AG09309 (cell line): ENCODE results near the gene PRC1.

Experiments
- DNase-seq: peaks from one replicate; pipeline ENCODE4 v3.0.0-alpha.2; 2010; ENCODE audit warnings: low read depth
- H3K4me3 ChIP-seq: 2 replicates; pipeline ENCODE4 v1.5.1; 2011; ENCODE audit warnings: mild to moderate bottlenecking, low read depth, low read length, moderate library complexity; ENCODE audit not compliant: control insufficient read depth
- CTCF ChIP-seq: IDR thresholded peaks from 2 replicates; pipeline ENCODE4 v1.5.1; 2011; ENCODE audit warnings: mild to moderate bottlenecking, low read depth, low read length, inconsistent platforms; ENCODE audit not compliant: insufficient read depth, control insufficient read depth; ENCODE audit errors: missing control alignments

PRC1 gene

DNA sequence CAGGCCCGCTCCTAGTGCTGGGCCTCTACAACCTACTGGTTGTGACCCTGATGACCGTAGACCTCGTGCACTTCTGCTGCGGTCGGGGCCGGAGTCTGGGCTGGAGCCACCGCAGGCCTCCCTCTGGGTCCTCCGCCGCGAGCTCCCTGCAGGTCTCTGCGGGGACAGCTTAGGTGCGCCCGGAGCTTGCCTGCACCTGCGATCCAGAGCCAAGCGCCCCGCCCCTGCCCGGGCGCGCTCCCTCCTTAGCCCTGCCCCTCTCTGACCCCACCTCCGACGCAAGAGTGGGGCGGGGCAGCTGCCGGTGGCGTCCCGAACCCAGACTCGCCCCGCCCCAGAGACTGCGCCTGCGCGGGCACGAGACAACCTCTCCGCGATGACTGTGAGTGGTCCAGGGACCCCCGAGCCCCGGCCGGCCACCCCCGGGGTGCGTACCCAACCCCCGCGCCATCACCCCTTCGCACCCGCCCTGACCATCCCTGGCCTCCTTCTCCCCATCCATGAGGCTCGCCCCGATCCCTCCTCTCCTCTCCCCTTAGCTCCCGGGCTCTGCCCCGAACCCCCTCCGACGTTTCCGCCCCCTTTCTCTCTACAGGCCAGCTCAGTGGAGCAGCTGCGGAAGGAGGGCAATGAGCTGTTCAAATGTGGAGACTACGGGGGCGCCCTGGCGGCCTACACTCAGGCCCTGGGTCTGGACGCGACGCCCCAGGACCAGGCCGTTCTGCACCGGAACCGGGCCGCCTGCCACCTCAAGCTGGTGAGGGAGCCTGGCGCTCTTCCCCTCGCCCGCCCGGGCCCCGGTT, 59.2 kb downstream of the PRC1 start, which contains the start of gene UNC45A:
Gene UNC45A, plus strand, starts transcription at position 337 of the 803 bp plus-strand sequence. Its CDS starts 40 bp downstream, at position 377.
- DNase-seq, result no peak
- H3K4me3 ChIP-seq, result peak within 1 kb of the TSS; percentile 93
- peak; percentile 6 for TF ChIP-seq CTCF

- no peak for DNase-seq
- peak; percentile 92 for TF ChIP-seq CTCF
- H3K4me3 ChIP-seq, result peak overlapping the region; percentile 93
Measured at GRCh38 chr15:90934256-90934948, 59.9 kb downstream of the PRC1 start.

- no peak overlapping the region for H3K4me3 ChIP-seq
- no peak for DNase-seq
- TF ChIP-seq CTCF, result no peak
Measured at GRCh38 chr15:90933301-90933700, 61.0 kb downstream of the PRC1 start.

DNA sequence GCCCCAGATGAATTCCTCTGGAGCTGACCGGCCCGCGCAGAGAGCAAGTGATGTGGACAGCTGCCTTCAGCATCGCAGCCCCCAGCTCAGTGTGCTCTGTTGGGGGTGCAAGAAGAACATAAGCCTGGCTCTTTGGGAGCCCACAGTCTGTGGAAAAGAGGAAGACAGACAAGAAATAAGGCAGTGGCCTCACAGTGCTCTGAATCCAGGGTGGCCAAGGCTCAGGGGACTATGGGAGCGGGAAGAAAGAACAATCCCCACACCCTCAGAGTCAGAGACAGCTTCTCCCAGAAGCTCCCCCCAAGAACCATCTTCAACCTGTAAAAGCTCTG, 61.7 kb downstream of the PRC1 start:
- no peak overlapping the region for H3K4me3 ChIP-seq
- DNase-seq, result no peak
- no peak for TF ChIP-seq CTCF

GRCh38 chr15:90931828-90932659, 62.3 kb downstream of the PRC1 start, which contains the start of gene HDDC3:
HDDC3 (minus strand) TSS chr15:90932549; CDS start chr15:90932540, 9 bp downstream.
- no peak for DNase-seq
- H3K4me3 ChIP-seq, result peak within 1 kb of the TSS; percentile 82

More at GRCh38 chr15:90931828-90932659, 62.3 kb downstream of the PRC1 start, which contains the start of gene HDDC3:
- peak; percentile 92 for TF ChIP-seq CTCF
